HepG2 (cell line): ENCODE data around the gene TBC1D2B.

Experiments
- EED ChIP-seq: sonication (generic); formaldehyde crosslinking; IDR thresholded peaks from 2 replicates; pipeline ENCODE4 v1.5.0; 2020; ENCODE audit warnings: mild to moderate bottlenecking, missing genetic modification reagents
- KLF16 ChIP-seq, 2 experiments: sonication (generic) in 1 of 2; formaldehyde crosslinking in 1 of 2; IDR thresholded peaks; 2 replicates each; pipeline versions ENCODE4 v1.6.1 to v1.8.0; 2016 to 2023; ENCODE audit warnings: missing genetic modification reagents in 2 of 2, missing compliant biosample characterization in 1 of 2
- MAZ ChIP-seq, 2 experiments: sonication (generic) in 1 of 2; formaldehyde crosslinking in 1 of 2; IDR thresholded peaks; 2 replicates each; pipeline versions ENCODE4 v1.5.0 to v1.6.1; 2012 to 2020; ENCODE audit warnings: low read depth in 2 of 2, mild to moderate bottlenecking in 2 of 2, borderline replicate concordance in 1 of 2, improper control_type of control experiment in 1 of 2, low read length in 1 of 2, missing genetic modification reagents in 1 of 2, moderate library complexity in 1 of 2
- TF ChIP-seq, protein P1 (sequence below): sonication (generic); formaldehyde crosslinking; conservative IDR thresholded peaks from 2 replicates; pipeline ENCODE4 v1.4.0; 2020; ENCODE audit warnings: missing genetic modification reagents

DNA sequence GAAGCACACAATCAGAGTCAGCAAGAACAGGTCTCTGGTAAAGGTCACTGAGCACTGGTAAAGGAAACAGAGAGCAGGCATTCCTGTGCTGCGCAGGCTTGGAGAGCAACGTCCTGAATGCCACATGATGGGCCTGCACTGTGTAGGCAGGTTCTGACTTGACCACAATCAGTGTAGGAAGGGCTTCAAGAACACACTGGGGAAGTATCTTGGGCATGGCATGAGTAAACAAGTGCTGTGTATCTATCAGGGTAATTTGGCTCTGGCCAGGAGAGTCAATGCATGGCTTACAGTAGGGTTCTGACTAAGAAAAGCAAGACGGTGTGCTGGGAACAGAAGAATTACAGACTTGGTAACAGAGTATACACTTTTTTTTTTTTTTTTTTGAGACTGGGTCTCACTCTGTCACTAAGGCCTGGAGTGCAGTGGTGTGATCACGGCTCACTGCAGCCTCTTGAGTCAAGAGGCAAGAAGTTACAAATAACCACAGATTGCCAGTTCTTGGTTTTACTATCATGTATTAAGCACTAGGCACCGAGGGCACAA, 30.6 kb downstream of the TBC1D2B start:
- TF ChIP-seq MAZ (IDR thresholded peaks at IDR 0.05; ENCODE audit: borderline replicate concordance, low read depth, low read length) (no peak), MAZ (CRISPR knock-in tag; IDR thresholded peaks at IDR 0.05; ENCODE audit: low read depth) (no peak), KLF16 (CRISPR knock-in tag; IDR thresholded peaks at IDR 0.05) (no peak), EED (no peak)
- TF ChIP-seq, protein P1, sequence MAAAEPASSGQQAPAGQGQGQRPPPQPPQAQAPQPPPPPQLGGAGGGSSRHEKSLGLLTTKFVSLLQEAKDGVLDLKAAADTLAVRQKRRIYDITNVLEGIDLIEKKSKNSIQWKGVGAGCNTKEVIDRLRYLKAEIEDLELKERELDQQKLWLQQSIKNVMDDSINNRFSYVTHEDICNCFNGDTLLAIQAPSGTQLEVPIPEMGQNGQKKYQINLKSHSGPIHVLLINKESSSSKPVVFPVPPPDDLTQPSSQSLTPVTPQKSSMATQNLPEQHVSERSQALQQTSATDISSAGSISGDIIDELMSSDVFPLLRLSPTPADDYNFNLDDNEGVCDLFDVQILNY (CRISPR knock-in tag) = no peak
